ENCODE results near the gene CCL7. TPM values are rescaled to one million over a fixed set of nuclear protein-coding genes. Genes with fewer than 3 reads are reported as not detected.
A peak's percentile ranks its signal among the peaks of the same experiment; 100 is the strongest.

Gene CCL7
- polyA plus RNA-seq, 5 donors: not detected

DNA sequence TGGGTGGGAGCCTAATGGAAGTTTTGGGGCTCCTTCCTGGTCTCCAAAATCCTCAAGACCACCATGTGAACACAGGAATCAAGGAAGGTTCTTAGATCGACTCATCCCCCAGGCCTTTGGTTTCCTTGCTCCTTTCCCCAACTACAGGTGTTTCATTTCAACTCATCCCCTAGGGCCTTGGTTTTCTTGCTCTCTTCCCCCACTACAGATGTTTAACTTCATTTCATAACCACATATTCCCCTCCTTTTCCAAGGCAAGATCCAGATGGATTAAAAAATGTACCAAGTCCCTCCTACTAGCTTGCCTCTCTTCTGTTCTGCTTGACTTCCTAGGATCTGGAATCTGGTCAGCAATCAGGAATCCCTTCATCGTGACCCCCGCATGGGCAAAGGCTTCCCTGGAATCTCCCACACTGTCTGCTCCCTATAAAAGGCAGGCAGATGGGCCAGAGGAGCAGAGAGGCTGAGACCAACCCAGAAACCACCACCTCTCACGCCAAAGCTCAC, 15.3 kb downstream of the CCL7 start, which contains the start of gene CCL11:
Gene CCL11 (plus strand): TSS at position 457 of the 507 bp plus-strand sequence. CDS start 67 bp downstream, outside the sequence.
- DNase-seq: no peak

DNA sequence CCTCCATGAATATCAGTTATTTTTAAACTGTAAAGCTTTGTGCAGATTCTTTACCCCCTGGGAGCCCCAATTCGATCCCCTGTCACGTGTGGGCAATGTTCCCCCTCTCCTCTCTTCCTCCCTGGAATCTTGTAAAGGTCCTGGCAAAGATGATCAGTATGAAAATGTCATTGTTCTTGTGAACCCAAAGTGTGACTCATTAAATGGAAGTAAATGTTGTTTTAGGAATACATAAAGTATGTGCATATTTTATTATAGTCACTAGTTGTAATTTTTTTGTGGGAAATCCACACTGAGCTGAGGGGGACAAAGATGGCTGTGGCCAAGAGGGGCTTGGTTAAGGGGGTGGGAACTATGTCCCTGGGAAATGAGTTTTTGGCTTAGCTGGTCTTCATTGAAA, 17.9 kb downstream of the CCL7 start:
- DNase-seq: no peak

DNA sequence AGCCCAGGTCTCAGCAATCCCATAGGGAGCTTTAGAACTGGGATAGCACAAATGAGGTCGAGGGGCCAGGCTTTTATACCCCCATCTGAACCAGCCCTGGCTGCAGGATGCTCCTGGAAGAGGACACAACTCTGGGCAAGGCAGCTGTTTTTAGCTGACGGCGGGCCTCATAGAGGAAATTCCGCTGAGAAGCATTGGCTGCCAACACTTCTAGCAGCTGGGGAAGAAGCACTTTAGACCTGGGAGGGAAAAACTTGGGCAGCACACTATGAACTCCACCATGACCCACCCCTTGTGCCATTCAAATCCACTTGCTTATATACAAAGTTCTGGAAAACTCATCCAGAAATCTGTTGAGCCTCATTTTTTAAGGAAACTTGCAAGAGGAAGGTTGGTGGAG, 20.6 kb downstream of the CCL7 start:
- DNase-seq: no peak

DNA sequence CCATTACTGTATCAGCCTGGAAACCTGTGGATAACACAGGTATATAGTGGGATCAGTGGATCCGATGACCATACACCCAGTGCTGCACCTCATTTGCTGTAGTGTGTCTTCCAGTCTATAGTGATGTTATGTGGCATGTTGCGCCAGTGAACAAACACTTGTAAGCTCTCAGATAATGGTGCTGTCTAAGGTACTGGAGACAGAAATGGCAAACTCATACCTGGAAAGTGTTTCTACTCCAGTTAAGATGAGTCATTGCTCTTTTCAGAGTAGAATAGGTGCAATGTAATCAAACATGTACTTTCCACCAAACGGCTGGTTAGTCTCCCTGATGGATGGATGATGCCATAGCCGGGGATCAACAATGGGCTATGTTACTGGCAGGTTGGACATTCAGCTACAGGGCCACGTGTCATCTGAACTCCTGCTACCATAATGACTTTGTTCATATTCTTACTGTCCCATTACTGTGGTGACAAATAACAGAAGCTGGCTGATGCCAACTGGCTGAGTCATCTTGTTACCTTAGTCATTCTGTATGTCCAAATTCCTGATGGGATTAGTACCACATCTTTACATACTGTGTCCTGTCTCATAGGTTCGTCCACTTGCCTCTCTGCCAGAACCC, 21.8 kb downstream of the CCL7 start:
- DNase-seq: no peak

DNA sequence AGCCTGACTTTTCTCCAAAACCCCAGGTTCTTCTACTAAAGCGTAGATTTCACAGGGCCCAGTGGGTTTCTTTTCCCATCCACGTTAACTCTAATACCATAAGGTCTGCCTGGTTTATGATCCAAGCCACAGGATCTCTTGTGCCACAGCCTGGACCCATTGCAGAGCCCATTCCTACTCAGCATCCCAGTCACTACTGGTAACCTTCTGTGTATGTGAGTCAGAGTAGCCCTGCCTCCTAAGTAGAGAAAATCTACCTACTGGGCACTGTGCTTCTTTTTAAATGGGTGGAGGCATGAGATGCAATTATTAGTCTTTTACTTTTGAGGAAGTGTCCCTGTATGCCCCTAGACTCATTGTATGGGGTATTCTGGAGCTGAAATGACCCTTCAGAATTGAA, 29.0 kb downstream of the CCL7 start:
- DNase-seq: no peak

DNA sequence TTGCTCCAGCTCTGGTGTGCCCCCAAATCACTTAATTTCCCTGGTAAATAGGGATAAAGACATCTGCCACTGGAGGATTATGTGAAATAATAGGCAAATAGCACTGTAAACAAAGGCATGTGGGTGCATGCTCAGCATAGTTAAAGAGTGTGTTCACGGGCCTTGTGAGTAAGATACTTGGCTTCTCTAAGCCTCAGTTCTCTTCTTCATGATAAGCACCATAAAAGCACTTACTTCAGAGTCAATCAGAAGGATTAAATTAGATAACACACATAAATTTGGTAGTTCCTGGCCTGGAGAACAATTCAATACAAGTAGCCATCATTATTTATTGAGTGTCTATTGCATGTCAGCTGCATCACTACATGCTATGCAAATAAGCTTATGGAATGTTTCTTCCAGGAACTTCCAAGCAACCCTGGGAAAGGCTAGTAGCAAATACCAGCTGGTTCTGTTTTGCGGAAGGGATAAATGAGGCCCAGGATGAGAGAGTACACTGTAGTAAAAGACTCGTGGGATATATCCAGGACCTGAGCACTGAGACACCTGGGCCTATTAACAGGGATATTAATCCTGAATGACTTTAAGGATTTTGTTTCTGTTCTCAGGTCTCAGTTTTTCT, 30.0 kb downstream of the CCL7 start:
- DNase-seq: no peak

DNA sequence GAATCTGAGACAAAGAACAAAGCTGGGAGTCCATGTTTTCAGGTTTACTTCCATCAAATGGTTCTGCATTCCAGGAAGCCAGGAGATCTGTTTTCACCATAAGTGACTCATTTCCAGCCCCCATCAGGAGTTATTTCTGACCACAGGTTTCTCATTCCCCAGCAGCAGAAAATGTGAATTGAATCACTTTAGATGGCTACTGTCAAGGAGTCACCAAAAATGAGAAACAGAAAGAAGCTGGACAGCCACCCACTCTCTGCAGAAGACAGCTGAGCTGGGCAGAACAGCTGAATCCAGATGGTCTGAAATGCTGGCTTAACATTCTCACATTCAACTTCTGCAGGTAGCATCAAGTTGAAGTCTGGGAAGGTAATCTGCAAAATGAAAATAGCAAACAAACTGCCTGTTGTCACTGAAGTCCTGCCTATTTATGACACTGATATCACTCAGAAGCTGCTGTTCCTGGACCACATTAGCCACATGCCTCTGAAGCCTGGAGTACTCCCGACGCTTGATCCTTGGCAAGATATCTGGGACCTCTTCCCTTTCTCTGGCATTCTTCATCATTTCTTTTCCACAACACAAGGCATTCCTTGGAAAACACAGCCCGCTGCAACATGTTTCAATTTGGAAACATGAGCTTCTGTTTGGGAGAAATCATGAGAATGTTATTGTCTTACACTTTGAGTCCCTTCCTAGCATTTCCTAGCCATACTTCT, 30.8 kb downstream of the CCL7 start:
- no peak for DNase-seq

DNA sequence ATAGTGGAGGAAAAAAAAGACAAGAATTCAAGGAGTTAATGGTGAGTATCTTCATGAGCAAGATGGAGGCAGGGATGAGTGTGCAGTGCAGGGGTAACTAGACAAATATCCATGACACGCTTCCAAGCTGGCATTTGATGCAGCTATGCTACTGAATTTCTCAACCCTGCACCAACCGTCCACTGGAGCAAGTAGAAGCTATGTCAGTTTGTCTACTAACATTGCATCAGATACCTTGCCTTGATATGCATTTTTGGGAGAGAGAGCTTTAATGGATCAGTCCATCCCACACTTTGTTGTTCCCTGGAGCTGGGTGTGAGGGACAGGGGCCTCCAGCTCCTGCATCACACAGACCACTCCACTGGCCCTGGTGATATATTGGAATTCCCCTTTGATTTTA, 32.0 kb downstream of the CCL7 start:
- DNase-seq: no peak

DNA sequence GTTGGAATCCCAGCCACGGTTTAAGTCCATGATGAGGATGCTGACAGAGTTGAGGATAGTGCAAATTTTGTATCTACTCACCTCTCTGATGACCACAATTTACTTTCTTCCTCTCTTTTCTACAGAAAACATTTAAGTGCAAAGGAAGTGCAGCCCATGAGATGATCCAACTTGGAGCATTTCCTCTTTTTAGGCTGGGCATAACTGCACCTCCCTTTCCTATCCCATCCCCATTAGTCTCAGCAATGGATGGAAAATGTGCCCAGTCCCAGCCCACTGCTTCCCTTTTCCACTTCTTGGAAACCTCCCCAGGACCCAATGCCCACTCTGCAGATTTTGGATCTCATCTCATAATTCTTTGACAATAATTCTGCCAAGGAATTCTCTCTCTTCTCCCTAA, 32.6 kb downstream of the CCL7 start:
- no peak for DNase-seq

DNA sequence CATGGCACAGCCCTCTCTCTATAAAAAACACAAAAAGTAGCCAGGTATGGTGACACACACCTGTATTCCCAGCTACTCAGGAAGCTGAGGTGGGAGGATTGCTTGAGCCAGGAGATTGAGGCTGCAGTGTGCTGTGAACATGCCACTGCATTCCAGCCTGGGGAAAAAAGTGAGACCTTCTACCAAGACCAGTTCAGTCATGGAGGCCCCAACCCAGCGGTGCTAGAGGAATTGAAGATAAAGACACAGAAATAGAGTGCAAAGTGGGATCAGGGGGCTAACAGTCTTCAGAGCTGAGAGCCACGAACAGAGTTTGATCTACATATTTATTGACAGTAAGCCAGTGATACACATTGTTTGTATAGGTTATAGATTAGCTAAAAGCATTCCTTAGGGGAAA, 33.6 kb downstream of the CCL7 start:
- no peak for DNase-seq

DNA sequence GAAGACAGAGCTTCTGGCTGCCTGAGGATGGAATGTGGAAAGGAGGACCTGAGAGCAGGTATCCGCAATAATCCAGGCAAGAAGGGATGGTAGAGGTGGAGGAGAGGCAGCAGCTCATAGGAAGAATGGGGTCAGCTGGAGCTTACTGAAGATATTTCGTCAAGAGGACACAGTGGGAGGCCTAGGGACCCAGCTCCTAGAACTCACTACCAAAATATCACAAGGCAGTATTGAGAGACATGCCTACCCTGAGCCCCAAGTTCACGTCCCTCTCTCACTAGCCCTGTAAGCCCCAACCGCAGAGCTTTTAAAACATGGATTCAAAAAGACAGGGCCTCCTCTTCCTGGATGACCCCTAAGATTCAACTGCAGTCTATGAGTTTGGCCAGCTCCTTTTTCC, 35.0 kb downstream of the CCL7 start:
- DNase-seq: no peak

DNA sequence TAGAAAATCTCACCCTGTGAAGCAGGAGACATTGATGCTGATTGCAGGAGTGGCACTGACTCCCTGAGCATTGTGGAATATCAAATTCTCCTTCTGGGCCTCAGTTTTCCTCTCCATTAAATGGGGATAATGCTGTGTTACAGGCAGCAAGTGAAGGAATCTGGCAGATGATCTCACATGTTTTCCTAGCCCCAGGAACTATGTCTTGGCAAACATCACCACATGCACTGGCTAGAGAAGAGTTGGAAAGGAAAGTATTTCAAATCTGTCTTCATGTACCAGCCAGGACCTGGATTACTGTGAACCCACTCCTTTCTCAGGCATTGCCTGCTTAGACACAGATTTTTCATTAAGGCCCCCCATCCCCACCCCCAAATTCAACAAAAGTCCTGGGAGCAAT, 35.6 kb downstream of the CCL7 start:
- DNase-seq: no peak

DNA sequence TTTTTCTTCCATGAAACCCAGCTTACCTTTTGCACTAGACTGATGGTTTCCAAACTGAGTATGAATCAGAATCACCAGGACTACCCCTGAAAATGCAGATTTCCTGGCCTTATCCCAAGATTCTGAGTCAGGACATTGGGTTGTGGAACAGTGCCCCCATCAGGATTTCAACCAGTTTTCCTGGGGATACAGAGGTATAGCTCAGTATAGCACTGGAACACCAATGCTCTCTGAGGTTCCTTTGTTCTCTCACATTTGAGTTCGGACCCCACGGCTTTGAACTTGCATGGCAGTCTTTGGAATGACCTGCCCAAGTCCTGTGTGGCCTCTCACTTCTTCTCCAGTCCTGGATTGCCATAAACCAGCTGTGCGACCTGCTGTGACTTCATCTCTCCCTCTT, 36.4 kb downstream of the CCL7 start:
- DNase-seq: no peak

DNA sequence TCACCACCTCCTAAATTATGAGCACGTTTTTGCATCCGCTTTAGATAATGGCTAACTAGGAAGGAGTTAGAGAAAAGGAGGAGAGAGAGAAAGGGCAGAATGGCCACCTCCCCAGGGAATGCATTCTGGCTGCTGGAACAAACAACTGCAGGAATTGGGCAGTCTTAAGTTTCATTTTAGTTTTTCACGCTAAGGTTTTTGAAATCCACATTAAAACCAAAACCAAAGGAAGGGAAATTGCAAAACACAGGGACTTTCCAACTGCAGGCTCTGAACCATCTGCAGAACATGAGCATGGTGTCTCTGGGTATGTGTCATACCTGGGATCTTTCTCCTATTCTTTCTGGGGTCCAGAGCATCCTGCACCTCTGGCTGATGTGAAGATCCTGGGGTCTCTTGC, 37.1 kb downstream of the CCL7 start:
- DNase-seq: no peak

DNA sequence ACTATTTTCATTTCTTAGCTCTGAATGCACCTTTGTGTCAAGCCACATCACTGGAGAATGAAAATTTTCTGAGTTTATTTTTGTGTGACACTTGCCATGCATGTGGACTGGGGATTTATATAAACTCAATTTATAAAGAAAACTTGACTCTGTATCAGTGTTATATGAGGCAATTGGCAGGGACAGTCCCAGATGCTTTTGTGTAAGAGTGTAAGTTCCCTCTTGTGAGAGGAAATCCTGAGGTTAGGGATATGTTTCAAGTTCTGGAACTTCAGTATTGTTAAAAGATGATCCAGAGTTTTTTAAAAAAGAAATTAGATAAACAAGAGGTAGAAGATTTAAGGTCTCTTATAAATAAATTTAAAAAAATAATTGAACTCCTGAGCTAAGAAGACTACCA, 38.4 kb downstream of the CCL7 start:
- no peak for DNase-seq

DNA sequence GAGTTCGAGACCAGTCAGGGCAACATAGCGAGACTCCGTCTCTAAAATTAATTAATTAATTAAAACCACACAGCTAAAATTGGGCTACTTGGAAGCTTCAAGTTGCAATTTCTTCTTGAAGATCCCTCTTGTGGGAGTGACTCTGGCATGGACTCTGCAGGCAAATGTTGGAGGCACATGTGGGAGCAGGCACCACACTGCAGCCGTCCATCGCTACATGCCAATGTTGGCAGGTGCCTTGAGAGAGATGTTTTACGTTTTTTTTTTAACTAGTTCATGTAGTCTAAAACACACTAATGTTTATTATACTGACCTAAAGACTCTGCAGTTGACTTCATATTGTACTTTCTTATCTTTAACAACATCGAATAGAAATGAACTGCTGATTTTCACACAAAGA, 41.3 kb downstream of the CCL7 start:
- no peak for DNase-seq

DNA sequence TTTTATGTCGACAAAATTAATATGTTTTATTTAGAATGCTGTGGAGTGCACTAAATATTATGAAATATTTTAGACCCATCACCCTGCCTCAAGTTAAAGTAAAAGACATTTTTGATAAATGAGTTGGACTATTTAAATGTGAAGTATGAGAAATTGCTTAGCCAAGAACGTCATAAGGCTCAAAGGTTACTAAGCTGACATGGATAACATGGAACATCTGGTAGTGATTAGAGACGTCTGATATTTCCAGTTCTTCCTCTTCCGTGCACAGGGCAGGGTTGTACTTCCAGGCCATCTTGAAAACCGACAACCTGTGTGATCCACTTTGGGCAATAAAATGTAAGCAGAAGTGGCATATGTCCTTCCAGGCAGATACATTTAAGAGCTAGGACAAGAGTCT, 42.1 kb downstream of the CCL7 start:
- no peak for DNase-seq

DNA sequence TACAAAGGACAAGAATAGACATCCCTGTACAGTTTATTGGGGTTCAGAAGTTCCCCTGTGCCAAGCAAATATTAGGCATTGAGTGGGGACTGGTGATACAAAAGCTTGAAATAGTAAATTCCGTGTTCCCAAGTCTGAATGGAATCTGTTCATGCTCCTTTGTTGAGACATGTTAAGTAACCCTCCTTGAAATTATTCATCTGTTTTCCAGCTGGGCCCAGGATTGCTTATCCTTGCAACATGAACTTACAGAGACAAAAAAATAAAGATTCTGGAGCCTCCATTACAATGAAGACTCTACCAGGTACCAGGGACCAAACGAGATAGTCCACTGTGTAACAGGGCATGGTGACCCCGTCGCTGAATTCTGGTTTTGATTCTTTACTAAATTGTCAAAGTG, 43.1 kb downstream of the CCL7 start:
- DNase-seq: peak in 1 of 2 donors; percentile 37

DNA sequence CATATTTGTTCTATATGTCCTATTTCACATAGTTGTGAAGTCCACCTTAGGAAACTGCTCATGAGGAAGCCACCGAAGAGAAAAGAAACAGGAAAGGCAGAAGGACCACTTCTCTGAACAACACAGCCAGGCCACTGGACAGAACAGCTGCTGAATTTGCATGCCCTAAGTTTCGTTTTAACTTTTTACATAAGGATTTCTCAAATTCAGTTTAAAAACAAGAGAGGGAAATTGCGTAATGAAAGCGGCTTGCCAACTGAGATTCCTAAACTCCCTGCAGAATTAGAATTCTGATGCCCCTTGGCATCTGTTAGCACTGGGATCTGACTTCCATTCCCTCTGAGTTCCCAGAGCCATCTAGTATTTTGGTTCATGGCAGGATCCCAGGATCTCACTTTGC, 44.3 kb downstream of the CCL7 start:
- DNase-seq: peak; percentile 64 to 70

DNA sequence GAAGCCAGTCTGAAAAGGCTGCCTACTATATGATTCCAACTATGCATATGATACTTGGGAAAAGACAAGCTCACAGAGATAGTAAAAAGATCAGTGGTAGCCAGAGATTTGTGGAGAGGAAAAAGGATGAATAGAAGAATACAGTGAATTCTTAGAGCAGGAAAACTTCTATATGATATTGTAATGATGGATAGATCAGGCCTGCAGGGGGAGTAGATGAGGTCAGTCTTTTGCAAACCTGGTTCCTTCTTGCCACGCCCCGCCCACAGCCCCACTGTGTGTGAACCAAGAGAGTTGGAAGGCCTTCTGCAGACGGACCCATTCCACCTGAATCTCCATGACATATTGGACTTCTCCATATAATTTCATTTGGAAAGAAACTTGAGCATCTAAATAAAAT, 48.5 kb downstream of the CCL7 start:
- DNase-seq: no peak

DNA sequence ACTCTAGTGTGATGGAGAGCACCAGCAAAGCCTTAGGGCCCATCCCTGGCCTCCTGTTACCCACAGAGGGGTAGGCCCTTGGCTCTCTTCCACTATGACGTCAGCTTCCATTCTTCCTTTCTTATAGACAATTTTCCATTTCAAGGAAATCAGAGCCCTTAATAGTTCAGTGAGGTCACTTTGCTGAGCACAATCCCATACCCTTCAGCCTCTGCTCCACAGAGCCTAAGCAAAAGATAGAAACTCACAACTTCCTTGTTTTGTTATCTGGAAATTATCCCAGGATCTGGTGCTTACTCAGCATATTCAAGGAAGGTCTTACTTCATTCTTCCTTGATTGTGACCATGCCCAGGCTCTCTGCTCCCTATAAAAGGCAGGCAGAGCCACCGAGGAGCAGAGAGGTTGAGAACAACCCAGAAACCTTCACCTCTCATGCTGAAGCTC, 49.0 kb downstream of the CCL7 start, which contains the start of gene CCL8:
Gene CCL8 (plus strand): TSS at position 397 of the 445 bp plus-strand sequence. CDS start 67 bp downstream, outside the sequence.
- DNase-seq: no peak
